ENCODE results near the gene SRCIN1. TPM values are rescaled to one million over a fixed set of nuclear protein-coding genes. Genes with fewer than 3 reads are reported as not detected.
"Not testable (repeated sequence)": the region's sequence is repeated elsewhere in the genome, so short reads cannot be mapped to it uniquely, and the experiment has no call there.

The SRCIN1 gene
- total RNA-seq (1 to 10 TPM in 8 of 10 donors, under 1 TPM in 2; 0.27 to 3.2 (median 1.3) TPM), polyA plus RNA-seq (1 to 10 TPM in 1 of 2 donors, under 1 TPM in 1; 0.29 to 1.2 TPM)
- long read RNA-seq, donor 1: 0 reads
- long read RNA-seq, donor 2, partial matches to known transcripts: 2 of 5 reads
- long read RNA-seq, donor 2, other reads (novel, unspliced or antisense): 2 of 5 reads
- long read RNA-seq, donor 3: 0 reads

GRCh38 chr17:38605841-38606645, at the start of gene SRCIN1:
Gene SRCIN1 (minus strand): TSS chr17:38605952. CDS start chr17:38605705, 247 bp downstream.
- peak; percentile 47 to 91 (median 75) for TF ChIP-seq CTCF (IDR thresholded peaks at IDR 0.05)
- DNase-seq (peak in 1 of 2 donors; percentile 40), ATAC-seq (peak in 4 of 8 donors; percentile 7 to 32 (median 17))
- intact Hi-C loops (cut with DNase I): no loop called here
- peaks cover 0 to 97% (median 78%) of the 10 kb centered on the region in 7 donors for H3K27me3 ChIP-seq
- H3K36me3 ChIP-seq: no peaks in the 10 kb centered on the region
- H3K4me3 ChIP-seq: peak within 1 kb of the TSS; percentile 38 to 57 (median 52)
- H3K4me1 ChIP-seq: peaks cover 6 to 24% (median 17%) of the 10 kb centered on the region in 9 donors
- H3K9me3 ChIP-seq: no peaks in the 10 kb centered on the region
- H3K27ac ChIP-seq: peak within 1 kb of the TSS in 3 of 10 donors; percentile 46 to 58 (median 52)
- 1% methylated on average over 69 to 104 of the region's 105 CpGs for WGBS, 2 donors

- Histone ChIP-seq H3K27ac (no peak overlapping the region), H3K9me3 (no peaks in the 10 kb centered on the region), H3K4me1 (peaks cover 0 to 12% (median 0%) of the 10 kb centered on the region in 9 donors), H3K27me3 (peaks cover 0 to 68% (median 29%) of the 10 kb centered on the region in 7 donors), H3K4me3 (no peak overlapping the region), H3K36me3 (no peaks in the 10 kb centered on the region)
- 40 to 49% methylated on average over 21 of the region's 21 CpGs for WGBS, 2 donors
- DNase-seq (no peak), ATAC-seq (no peak)
- intact Hi-C loops (cut with DNase I): no loop called here
- no peak for TF ChIP-seq CTCF (IDR thresholded peaks at IDR 0.05)
These were observed 49.0 kb upstream of the SRCIN1 start for GRCh38 chr17:38654411-38655398.

- H3K27ac ChIP-seq: no peak overlapping the region
- 83 to 88% methylated on average over 5 of the region's 5 CpGs for WGBS, 2 donors
- no peak for DNase-seq
- H3K4me3 ChIP-seq: no peak overlapping the region
- no peak for ATAC-seq
- peaks cover 0 to 62% (median 29%) of the 10 kb centered on the region in 7 donors for H3K27me3 ChIP-seq
- H3K36me3 ChIP-seq: no peaks in the 10 kb centered on the region
- H3K9me3 ChIP-seq: no peaks in the 10 kb centered on the region
- no peak for TF ChIP-seq CTCF (IDR thresholded peaks at IDR 0.05)
- intact Hi-C loops (cut with DNase I): no loop called here
- H3K4me1 ChIP-seq: peaks cover 0 to 7% (median 0%) of the 10 kb centered on the region in 9 donors
These were observed 47.9 kb upstream of the SRCIN1 start for GRCh38 chr17:38653679-38654078.

- peaks cover 0 to 5% (median 0%) of the 10 kb centered on the region in 9 donors for H3K4me1 ChIP-seq
- ATAC-seq (no peak), DNase-seq (no peak)
- H3K27ac ChIP-seq: no peak overlapping the region
- 93 to 95% methylated on average over 1 of the region's 1 CpG for WGBS, 2 donors
- H3K27me3 ChIP-seq: peaks cover 0 to 58% (median 29%) of the 10 kb centered on the region in 7 donors
- intact Hi-C loops (cut with DNase I): no loop called here
- no peaks in the 10 kb centered on the region for H3K36me3 ChIP-seq
- no peaks in the 10 kb centered on the region for H3K9me3 ChIP-seq
- TF ChIP-seq CTCF (IDR thresholded peaks at IDR 0.05): no peak
- no peak overlapping the region for H3K4me3 ChIP-seq
These were observed 47.5 kb upstream of the SRCIN1 start for GRCh38 chr17:38653230-38653629.

- peaks cover 0 to 45% (median 24%) of the 10 kb centered on the region in 7 donors for H3K27me3 ChIP-seq
- H3K27ac ChIP-seq; DNase-seq; intact Hi-C loops (cut with DNase I); H3K4me1 ChIP-seq; ATAC-seq; H3K36me3 ChIP-seq; H3K9me3 ChIP-seq; H3K4me3 ChIP-seq: not testable (repeated sequence)
- WGBS, 2 donors: 85 to 91% methylated on average over 11 of the region's 11 CpGs
These were observed 45.0 kb upstream of the SRCIN1 start for GRCh38 chr17:38650653-38651173.
